Lung (tissue), 12 donors: ENCODE data around the gene INSC. TPM values are rescaled to one million over a fixed set of nuclear protein-coding genes. Genes with fewer than 3 reads are reported as not detected.
A peak's percentile ranks its signal among the peaks of the same experiment; 100 is the strongest.

ENCODE experiments used
- ATAC-seq: fragments of 200-7000 bp; cut with Tn5 transposase; one replicate; pipeline ENCODE4 v1.9.1; 2020; ENCODE audit warnings: moderate number of reproducible peaks; ENCODE audit not compliant: insufficient read depth, low FRiP score
- DNase-seq, 3 donors: peaks; one replicate each; pipeline ENCODE4 v3.0.0-alpha.2; 2013 to 2017
- H3K27ac ChIP-seq, 2 donors: one replicate each; pipeline ENCODE4 v1.5.1; 2013; ENCODE audit warnings: mild to moderate bottlenecking in 2 of 2, moderate library complexity in 2 of 2, control low read depth in 1 of 2, inconsistent platforms in 1 of 2, low read depth in 1 of 2, low read length in 1 of 2
- H3K27me3 ChIP-seq, 3 donors: one replicate each; pipeline ENCODE4 v1.5.1; 2013; ENCODE audit warnings: low read length in 2 of 3; ENCODE audit not compliant: control insufficient read depth in 3 of 3, insufficient read depth in 3 of 3
- H3K36me3 ChIP-seq, 4 donors: one replicate each; pipeline ENCODE4 v1.5.1; 2013; ENCODE audit warnings: low read length in 4 of 4, mild to moderate bottlenecking in 1 of 4, moderate library complexity in 1 of 4; ENCODE audit not compliant: control insufficient read depth in 4 of 4, insufficient read depth in 4 of 4
- H3K4me1 ChIP-seq, 5 donors: one replicate each; pipeline ENCODE4 v1.5.1; 2013; ENCODE audit warnings: low read length in 5 of 5, mild to moderate bottlenecking in 2 of 5, moderate library complexity in 1 of 5; ENCODE audit not compliant: control insufficient read depth in 5 of 5, insufficient read depth in 5 of 5
- H3K4me3 ChIP-seq: one replicate; pipeline ENCODE4 v1.5.1; 2013; ENCODE audit warnings: mild to moderate bottlenecking, control low read depth, moderate library complexity
- H3K9ac ChIP-seq, 2 donors: one replicate each; pipeline ENCODE4 v1.5.1; 2013; ENCODE audit warnings: low read length in 2 of 2, control low read depth in 1 of 2; ENCODE audit not compliant: insufficient read depth in 1 of 2
- H3K9me3 ChIP-seq, 4 donors: one replicate each; pipeline ENCODE4 v1.5.1; 2013; ENCODE audit warnings: low read length in 3 of 4, mild to moderate bottlenecking in 1 of 4, moderate library complexity in 1 of 4; ENCODE audit not compliant: control insufficient read depth in 4 of 4, insufficient read depth in 3 of 4
- WGBS, 2 donors: extraction: QIAGEN DNeasy Blood & Tissue Kit; methylation state at CpG; one replicate each; pipeline ENCODE4 v1.1.7; 2013; 5-methylcytosine and 5-hydroxymethylcytosine counted together
- polyA plus RNA-seq, 2 donors: library from polyadenylated mRNA; stranded (reverse); fragments of 200-250 nt; gene quantifications; one replicate each; pipeline ENCODE4 v1.2.1, GENCODE V29; 2013
- total RNA-seq, 2 donors: library from RNA; depleted of rRNA in 1 of 2; stranded (reverse); fragments of >200 nt in 1 of 2; gene quantifications; one replicate each; pipeline ENCODE4 v1.2.1, GENCODE V29; 2014 to 2021
- TF ChIP-seq, protein P1 (sequence below): IDR thresholded peaks from 2 replicates; pipeline ENCODE4 v1.5.1; 2012; ENCODE audit warnings: mild to moderate bottlenecking; ENCODE audit errors: control extremely low read depth, extremely low read depth
- donor health status: control.
- donor health status: control.
- donor health status: Bipolar disorder and iron deficiency.
- donor health status: healthy.
- donor health status: DM: yes; HTN: yes; CAD: no.

INSC gene
- total and polyA plus RNA-seq, 4 donors = 0.49 to 0.91 (median 0.73) TPM

DNA sequence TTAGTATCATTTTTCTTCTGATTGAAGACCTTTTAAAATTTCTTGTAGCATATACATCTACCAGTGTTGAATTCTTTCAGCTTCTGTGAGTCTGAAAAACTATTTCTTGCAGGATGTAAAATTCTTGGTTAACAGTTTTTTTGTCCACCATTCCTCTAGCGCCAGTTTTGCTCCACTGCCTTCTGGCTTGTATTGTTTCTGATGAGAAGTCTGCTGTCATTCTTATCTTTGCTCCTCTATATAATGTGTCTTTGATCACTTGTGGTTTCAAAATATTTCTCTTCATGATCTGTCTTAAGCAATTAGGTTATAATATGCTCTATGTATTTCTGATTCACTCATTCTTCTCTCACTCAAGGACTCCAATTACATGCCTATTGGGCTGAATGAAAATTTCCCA, 152.3 kb downstream of the INSC start:
- 88 to 97% methylated on average over 1 of the region's 1 CpG for WGBS, 2 donors
- no peak for ATAC-seq

DNA sequence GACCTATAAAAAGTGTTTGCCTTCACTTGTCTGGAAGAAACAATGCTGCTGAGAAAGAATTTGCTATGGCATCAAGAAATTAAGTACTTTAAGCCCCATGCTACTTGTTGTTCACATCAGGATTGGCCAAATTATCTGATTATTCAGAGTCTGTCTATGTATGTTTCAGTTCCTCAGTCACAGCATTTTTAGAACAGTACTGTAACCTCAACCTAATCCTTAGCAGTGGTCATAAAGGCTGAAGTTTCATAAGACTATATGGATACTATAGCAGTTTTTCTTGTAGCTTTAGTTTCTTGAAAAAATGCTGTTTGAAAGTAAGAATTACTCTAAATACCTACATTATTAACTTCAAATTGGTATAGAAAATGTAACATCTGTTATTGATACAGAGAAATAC, 153.9 kb downstream of the INSC start:
- DNase-seq (no peak), ATAC-seq (no peak)
- Histone ChIP-seq H3K9ac (no peak overlapping the region), H3K9me3 (peaks cover 0 to 3% (median 0%) of the 10 kb centered on the region in 4 donors), H3K4me1 (no peaks in the 10 kb centered on the region), H3K27ac (no peak overlapping the region), H3K36me3 (no peaks in the 10 kb centered on the region), H3K4me3 (no peak overlapping the region), H3K27me3 (no peaks in the 10 kb centered on the region)
- TF ChIP-seq, protein P1, sequence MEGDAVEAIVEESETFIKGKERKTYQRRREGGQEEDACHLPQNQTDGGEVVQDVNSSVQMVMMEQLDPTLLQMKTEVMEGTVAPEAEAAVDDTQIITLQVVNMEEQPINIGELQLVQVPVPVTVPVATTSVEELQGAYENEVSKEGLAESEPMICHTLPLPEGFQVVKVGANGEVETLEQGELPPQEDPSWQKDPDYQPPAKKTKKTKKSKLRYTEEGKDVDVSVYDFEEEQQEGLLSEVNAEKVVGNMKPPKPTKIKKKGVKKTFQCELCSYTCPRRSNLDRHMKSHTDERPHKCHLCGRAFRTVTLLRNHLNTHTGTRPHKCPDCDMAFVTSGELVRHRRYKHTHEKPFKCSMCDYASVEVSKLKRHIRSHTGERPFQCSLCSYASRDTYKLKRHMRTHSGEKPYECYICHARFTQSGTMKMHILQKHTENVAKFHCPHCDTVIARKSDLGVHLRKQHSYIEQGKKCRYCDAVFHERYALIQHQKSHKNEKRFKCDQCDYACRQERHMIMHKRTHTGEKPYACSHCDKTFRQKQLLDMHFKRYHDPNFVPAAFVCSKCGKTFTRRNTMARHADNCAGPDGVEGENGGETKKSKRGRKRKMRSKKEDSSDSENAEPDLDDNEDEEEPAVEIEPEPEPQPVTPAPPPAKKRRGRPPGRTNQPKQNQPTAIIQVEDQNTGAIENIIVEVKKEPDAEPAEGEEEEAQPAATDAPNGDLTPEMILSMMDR = no peak

More for the DNA sequence above, 152.3 kb downstream of the INSC start:
- no peak overlapping the region for H3K27ac ChIP-seq
- no peaks in the 10 kb centered on the region for H3K27me3 ChIP-seq
- no peak overlapping the region for H3K9ac ChIP-seq
- no peak overlapping the region for H3K4me3 ChIP-seq
- H3K4me1 ChIP-seq = no peaks in the 10 kb centered on the region
- peaks cover 0 to 3% (median 0%) of the 10 kb centered on the region in 4 donors for H3K9me3 ChIP-seq
- TF ChIP-seq, protein P1 = no peak
- DNase-seq = no peak
- no peaks in the 10 kb centered on the region for H3K36me3 ChIP-seq

DNA sequence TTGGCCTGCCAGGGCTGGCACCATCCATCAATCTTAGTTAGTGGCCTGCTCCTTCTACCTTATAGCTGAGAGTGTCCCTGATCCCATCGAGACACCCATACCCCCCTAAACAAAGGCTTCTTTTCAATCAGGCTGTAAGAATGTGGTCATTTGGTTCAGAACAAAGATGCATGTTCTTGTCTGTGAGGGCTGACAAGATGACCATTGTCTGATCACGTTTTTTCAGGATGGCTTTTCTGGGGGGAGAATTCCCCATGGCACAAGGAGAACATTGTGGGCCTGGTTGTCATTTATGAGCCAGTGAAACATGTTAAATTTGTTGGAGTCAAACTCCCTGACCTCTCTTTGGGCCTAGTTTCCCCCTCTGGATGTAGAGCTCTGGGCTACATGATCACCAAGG, 160.4 kb downstream of the INSC start:
- H3K9me3 ChIP-seq = no peaks in the 10 kb centered on the region
- TF ChIP-seq, protein P1 = no peak
- DNase-seq (no peak), ATAC-seq (no peak)
- H3K9ac ChIP-seq = no peak overlapping the region
- H3K27me3 ChIP-seq = no peaks in the 10 kb centered on the region
- H3K4me3 ChIP-seq = no peak overlapping the region
- H3K27ac ChIP-seq = no peak overlapping the region
- peaks cover 0 to 4% (median 0%) of the 10 kb centered on the region in 5 donors for H3K4me1 ChIP-seq
- H3K36me3 ChIP-seq = no peaks in the 10 kb centered on the region
- 64 to 69% methylated on average over 2 of the region's 2 CpGs for WGBS, 2 donors

DNA sequence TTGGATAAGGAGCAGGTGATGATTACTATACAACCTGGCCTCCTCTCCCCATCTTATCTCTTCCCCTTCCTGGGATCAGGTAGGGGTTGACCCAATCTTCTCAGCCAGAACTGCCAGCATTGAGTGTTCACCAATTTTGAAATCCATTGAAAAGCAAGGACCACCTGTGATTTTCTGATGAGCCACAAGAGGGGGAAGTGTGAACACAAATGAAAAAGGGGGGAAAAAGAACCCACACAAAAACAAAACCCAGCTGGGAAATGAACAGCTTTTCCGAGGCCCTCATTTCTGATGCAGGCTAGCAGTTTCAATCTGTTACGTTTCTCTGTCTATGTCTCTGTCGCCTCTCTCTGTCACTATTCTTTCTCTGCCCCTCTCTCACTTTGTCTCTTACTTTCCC, 161.9 kb downstream of the INSC start:
- peak; percentile 29 to 73 (median 67) for DNase-seq
- no peaks in the 10 kb centered on the region for H3K36me3 ChIP-seq
- H3K27me3 ChIP-seq = no peaks in the 10 kb centered on the region
- no peaks in the 10 kb centered on the region for H3K9me3 ChIP-seq
- WGBS, 2 donors = 37 to 43% methylated on average over 3 of the region's 3 CpGs
- no peak overlapping the region for H3K9ac ChIP-seq
- TF ChIP-seq, protein P1 = no peak
- peaks cover 0 to 4% (median 0%) of the 10 kb centered on the region in 5 donors for H3K4me1 ChIP-seq
- ATAC-seq = no peak
- H3K4me3 ChIP-seq = no peak overlapping the region
- H3K27ac ChIP-seq = no peak overlapping the region
